Right hindlimb (tissue), 1 donor: ENCODE measurements around the gene PTPN14.
"Not testable (repeated sequence)": the region's sequence is repeated elsewhere in the genome, so short reads cannot be mapped to it uniquely, and the experiment has no call there.

Experiments used
- DNase-seq: peaks from one replicate; pipeline ENCODE4 v3.0.0-alpha.2; 2018

The PTPN14 gene

GRCh38 chr1:214422137-214422671 is 129.2 kb downstream of the PTPN14 start:
- DNase-seq, result no peak

- DNase-seq, result no peak
Measured at GRCh38 chr1:214420833-214421232, 130.6 kb downstream of the PTPN14 start.

GRCh38 chr1:214420341-214420740 is 131.1 kb downstream of the PTPN14 start:
- no peak for DNase-seq

GRCh38 chr1:214419650-214420049 is 131.8 kb downstream of the PTPN14 start:
- no peak for DNase-seq

GRCh38 chr1:214418391-214418790 is 133.0 kb downstream of the PTPN14 start:
- no peak for DNase-seq

GRCh38 chr1:214417545-214418210 is 133.7 kb downstream of the PTPN14 start:
- no peak for DNase-seq

GRCh38 chr1:214416858-214417257 is 134.5 kb downstream of the PTPN14 start:
- DNase-seq, result no peak

- DNase-seq, result no peak
Measured at GRCh38 chr1:214416417-214416816, 135.0 kb downstream of the PTPN14 start.

GRCh38 chr1:214415131-214415530 is 136.3 kb downstream of the PTPN14 start:
- DNase-seq, result no peak

GRCh38 chr1:214414691-214415090 is 136.7 kb downstream of the PTPN14 start:
- no peak for DNase-seq

- no peak for DNase-seq
Measured at GRCh38 chr1:214413315-214413714, 138.1 kb downstream of the PTPN14 start.

- DNase-seq, result no peak
Measured at GRCh38 chr1:214404571-214405213, 146.7 kb downstream of the PTPN14 start.

- DNase-seq, result no peak
Measured at GRCh38 chr1:214404154-214404553, 147.2 kb downstream of the PTPN14 start.

- no peak for DNase-seq
Measured at GRCh38 chr1:214403431-214403830, 148.0 kb downstream of the PTPN14 start.

- no peak for DNase-seq
Measured at GRCh38 chr1:214402613-214403083, 148.8 kb downstream of the PTPN14 start.

GRCh38 chr1:214401666-214402065 is 149.7 kb downstream of the PTPN14 start:
- DNase-seq, result no peak

GRCh38 chr1:214400131-214400530 is 151.3 kb downstream of the PTPN14 start:
- DNase-seq, result no peak

- DNase-seq, result no peak
Measured at GRCh38 chr1:214398490-214398889, 152.9 kb downstream of the PTPN14 start.

- DNase-seq, result no peak
Measured at GRCh38 chr1:214397497-214397896, 153.9 kb downstream of the PTPN14 start.

GRCh38 chr1:214396330-214396729 is 155.1 kb downstream of the PTPN14 start:
- DNase-seq, result no peak

GRCh38 chr1:214394569-214394968 is 156.8 kb downstream of the PTPN14 start:
- DNase-seq, result not testable (repeated sequence)

- DNase-seq, result no peak
Measured at GRCh38 chr1:214393086-214393485, 158.3 kb downstream of the PTPN14 start.

- no peak for DNase-seq
Measured at GRCh38 chr1:214391873-214392645, 159.3 kb downstream of the PTPN14 start.

GRCh38 chr1:214389734-214390133 is 161.7 kb downstream of the PTPN14 start:
- DNase-seq, result no peak
